IPS-15b (cell line): ENCODE results near the gene NEURL1B.
A peak's percentile ranks its signal among the peaks of the same experiment; 100 is the strongest.

Experiments
- H3K27me3 ChIP-seq: one replicate; pipeline ENCODE4 v1.6.1; 2013; ENCODE audit warnings: low read length; ENCODE audit not compliant: control insufficient read depth, insufficient read depth
- H3K36me3 ChIP-seq: one replicate; pipeline ENCODE4 v1.6.1; 2013; ENCODE audit warnings: low read length; ENCODE audit not compliant: control insufficient read depth, insufficient read depth
- H3K4me1 ChIP-seq: one replicate; pipeline ENCODE4 v1.6.1; 2013; ENCODE audit warnings: mild to moderate bottlenecking, low read length; ENCODE audit not compliant: control insufficient read depth, insufficient read depth
- H3K4me3 ChIP-seq: one replicate; pipeline ENCODE4 v1.5.1; 2013; ENCODE audit warnings: low read depth, low read length
- H3K9ac ChIP-seq: one replicate; pipeline ENCODE4 v1.6.1; 2013; ENCODE audit warnings: low read depth, mild to moderate bottlenecking, low read length
- H3K9me3 ChIP-seq: one replicate; pipeline ENCODE4 v1.6.1; 2013; ENCODE audit warnings: mild to moderate bottlenecking, low read length; ENCODE audit not compliant: control insufficient read depth, insufficient read depth

Gene NEURL1B

GRCh38 chr5:172695232-172696054 lies 54.4 kb downstream of the NEURL1B start:
- H3K4me3 ChIP-seq, result no peak overlapping the region
- peaks cover 6% of the 10 kb centered on the region for H3K4me1 ChIP-seq
- no peak overlapping the region for H3K9ac ChIP-seq
- H3K36me3 ChIP-seq, result no peaks in the 10 kb centered on the region
- peaks cover 6% of the 10 kb centered on the region for H3K27me3 ChIP-seq
- H3K9me3 ChIP-seq, result no peaks in the 10 kb centered on the region

GRCh38 chr5:172696171-172696849 lies 55.2 kb downstream of the NEURL1B start:
- no peaks in the 10 kb centered on the region for H3K9me3 ChIP-seq
- H3K4me1 ChIP-seq, result peaks cover 13% of the 10 kb centered on the region
- no peaks in the 10 kb centered on the region for H3K36me3 ChIP-seq
- no peak overlapping the region for H3K9ac ChIP-seq
- H3K4me3 ChIP-seq, result no peak overlapping the region
- peaks cover 8% of the 10 kb centered on the region for H3K27me3 ChIP-seq

GRCh38 chr5:172697123-172698121 lies 56.4 kb downstream of the NEURL1B start:
- Histone ChIP-seq H3K9ac (peak overlapping the region; percentile 83), H3K36me3 (no peaks in the 10 kb centered on the region), H3K27me3 (peaks cover 14% of the 10 kb centered on the region), H3K4me1 (peaks cover 18% of the 10 kb centered on the region), H3K4me3 (peak overlapping the region; percentile 63), H3K9me3 (no peaks in the 10 kb centered on the region)

GRCh38 chr5:172699423-172699822 lies 58.4 kb downstream of the NEURL1B start:
- H3K9me3 ChIP-seq, result no peaks in the 10 kb centered on the region
- no peak overlapping the region for H3K9ac ChIP-seq
- peaks cover 18% of the 10 kb centered on the region for H3K4me1 ChIP-seq
- peaks cover 16% of the 10 kb centered on the region for H3K27me3 ChIP-seq
- H3K36me3 ChIP-seq, result no peaks in the 10 kb centered on the region
- no peak overlapping the region for H3K4me3 ChIP-seq

GRCh38 chr5:172699999-172700364 lies 58.9 kb downstream of the NEURL1B start:
- no peaks in the 10 kb centered on the region for H3K36me3 ChIP-seq
- peak overlapping the region; percentile 61 for H3K4me3 ChIP-seq
- H3K4me1 ChIP-seq, result peaks cover 14% of the 10 kb centered on the region
- H3K27me3 ChIP-seq, result peaks cover 16% of the 10 kb centered on the region
- H3K9ac ChIP-seq, result no peak overlapping the region
- H3K9me3 ChIP-seq, result no peaks in the 10 kb centered on the region

- H3K4me1 ChIP-seq, result peaks cover 14% of the 10 kb centered on the region
- no peaks in the 10 kb centered on the region for H3K9me3 ChIP-seq
- H3K9ac ChIP-seq, result no peak overlapping the region
- H3K36me3 ChIP-seq, result no peaks in the 10 kb centered on the region
- peaks cover 16% of the 10 kb centered on the region for H3K27me3 ChIP-seq
- H3K4me3 ChIP-seq, result peak overlapping the region; percentile 61
Observed at GRCh38 chr5:172700365-172701290, 59.6 kb downstream of the NEURL1B start.

- H3K27me3 ChIP-seq, result peaks cover 16% of the 10 kb centered on the region
- H3K9me3 ChIP-seq, result no peaks in the 10 kb centered on the region
- H3K9ac ChIP-seq, result no peak overlapping the region
- H3K4me1 ChIP-seq, result peaks cover 14% of the 10 kb centered on the region
- H3K4me3 ChIP-seq, result no peak overlapping the region
- no peaks in the 10 kb centered on the region for H3K36me3 ChIP-seq
Observed at GRCh38 chr5:172701291-172701656, 60.2 kb downstream of the NEURL1B start.

- Histone ChIP-seq H3K4me1 (peaks cover 12% of the 10 kb centered on the region), H3K27me3 (peaks cover 10% of the 10 kb centered on the region), H3K4me3 (no peak overlapping the region), H3K9ac (no peak overlapping the region), H3K36me3 (no peaks in the 10 kb centered on the region), H3K9me3 (no peaks in the 10 kb centered on the region)
Observed at GRCh38 chr5:172703952-172704351, 62.9 kb downstream of the NEURL1B start.

- peaks cover 10% of the 10 kb centered on the region for H3K27me3 ChIP-seq
- H3K4me3 ChIP-seq, result no peak overlapping the region
- H3K9me3 ChIP-seq, result no peaks in the 10 kb centered on the region
- H3K4me1 ChIP-seq, result peaks cover 12% of the 10 kb centered on the region
- no peaks in the 10 kb centered on the region for H3K36me3 ChIP-seq
- H3K9ac ChIP-seq, result no peak overlapping the region
Observed at GRCh38 chr5:172705576-172706084, 64.6 kb downstream of the NEURL1B start.

- Histone ChIP-seq H3K27me3 (peaks cover 4% of the 10 kb centered on the region), H3K4me3 (no peak overlapping the region), H3K4me1 (peaks cover under 1% of the 10 kb centered on the region), H3K9me3 (no peaks in the 10 kb centered on the region), H3K36me3 (no peaks in the 10 kb centered on the region), H3K9ac (no peak overlapping the region)
Observed at GRCh38 chr5:172706796-172707195, 65.7 kb downstream of the NEURL1B start.
